ENCODE measurements around the gene PCDH12.

Gene PCDH12

GRCh38 chr5:141966275-141966962, 8.4 kb upstream of the PCDH12 start:
- DNase-seq: no peak

GRCh38 chr5:141965071-141965470, 7.1 kb upstream of the PCDH12 start:
- no peak for DNase-seq

- no peak for DNase-seq
Observed at GRCh38 chr5:141963701-141964100, 5.7 kb upstream of the PCDH12 start.

- DNase-seq: no peak
Observed at GRCh38 chr5:141961466-141961865, 3.5 kb upstream of the PCDH12 start.

- peak in 1 of 2 experiments; percentile 86 for DNase-seq
Observed at GRCh38 chr5:141960449-141961323, 2.7 kb upstream of the PCDH12 start.

GRCh38 chr5:141960018-141960417, 2.0 kb upstream of the PCDH12 start:
- DNase-seq: no peak

GRCh38 chr5:141958546-141959172, 657 bp upstream of the PCDH12 start:
- DNase-seq: no peak

GRCh38 chr5:141957367-141957996, 520 bp downstream of the PCDH12 start:
- no peak for DNase-seq

GRCh38 chr5:141954194-141954593, 3.8 kb downstream of the PCDH12 start:
- DNase-seq: no peak

- no peak for DNase-seq
Observed at GRCh38 chr5:141952020-141952419, 6.0 kb downstream of the PCDH12 start.

- no peak for DNase-seq
Observed at GRCh38 chr5:141951332-141951781, 6.6 kb downstream of the PCDH12 start.

GRCh38 chr5:141950207-141951005, 7.6 kb downstream of the PCDH12 start:
- no peak for DNase-seq

- no peak for DNase-seq
Observed at GRCh38 chr5:141949511-141949910, 8.5 kb downstream of the PCDH12 start.

GRCh38 chr5:141948812-141949211, 9.2 kb downstream of the PCDH12 start:
- no peak for DNase-seq

GRCh38 chr5:141947316-141947715, 10.7 kb downstream of the PCDH12 start:
- no peak for DNase-seq

- DNase-seq: peak in 1 of 2 experiments; percentile 10
Observed at GRCh38 chr5:141945511-141946051, 12.4 kb downstream of the PCDH12 start.

- no peak for DNase-seq
Observed at GRCh38 chr5:141944076-141944475, 13.9 kb downstream of the PCDH12 start.

GRCh38 chr5:141942185-141942857, 15.7 kb downstream of the PCDH12 start:
- DNase-seq: no peak

GRCh38 chr5:141941779-141942178, 16.2 kb downstream of the PCDH12 start:
- DNase-seq: no peak

- DNase-seq: no peak
Observed at GRCh38 chr5:141941307-141941706, 16.7 kb downstream of the PCDH12 start.

- DNase-seq: no peak
Observed at GRCh38 chr5:141940695-141941271, 17.2 kb downstream of the PCDH12 start.

Data from cerebellar nuclear complex (tissue), 1 donor.